ENCODE data around the gene SYT7. TPM values are rescaled to one million over a fixed set of nuclear protein-coding genes. Genes with fewer than 3 reads are reported as not detected.

Gene SYT7
- total and polyA plus RNA-seq, 8 donors: 4.3 to 59.4 (median 12.5) TPM

GRCh38 chr11:61534025-61534932 lies 46.6 kb downstream of the SYT7 start:
- Histone ChIP-seq H3K36me3 (no peaks in the 10 kb centered on the region), H3K4me3 (no peak overlapping the region), H3K9me3 (no peaks in the 10 kb centered on the region), H3K27ac (no peak overlapping the region), H3K4me1 (no peaks in the 10 kb centered on the region), H3K27me3 (no peaks in the 10 kb centered on the region)
- 70 to 75% methylated on average over 36 of the region's 36 CpGs for WGBS, 2 donors
- intact Hi-C loops (cut with DNase I): no loop called here
- DNase-seq: no peak
- FAIRE-seq: no peak
- ATAC-seq: peak in 1 of 4 donors; percentile 15
- TF ChIP-seq CTCF (IDR thresholded peaks at IDR 0.05): no peak

GRCh38 chr11:61533401-61533800 lies 47.5 kb downstream of the SYT7 start:
- no peak for FAIRE-seq
- Histone ChIP-seq H3K9me3 (no peaks in the 10 kb centered on the region), H3K27me3 (no peaks in the 10 kb centered on the region), H3K36me3 (no peaks in the 10 kb centered on the region), H3K4me3 (no peak overlapping the region), H3K27ac (peak overlapping the region in 1 of 4 donors; percentile 6), H3K4me1 (no peaks in the 10 kb centered on the region)
- DNase-seq: no peak
- no peak for TF ChIP-seq CTCF (IDR thresholded peaks at IDR 0.05)
- intact Hi-C loops (cut with DNase I): no loop called here
- peak in 3 of 4 donors; percentile 24 to 71 (median 64) for ATAC-seq
- 55 to 68% methylated on average over 8 of the region's 8 CpGs for WGBS, 2 donors

GRCh38 chr11:61533039-61533375 lies 47.9 kb downstream of the SYT7 start:
- peak overlapping the region in 1 of 4 donors; percentile 6 for H3K27ac ChIP-seq
- intact Hi-C loops (cut with DNase I): no loop called here
- 73 to 82% methylated on average over 16 of the region's 16 CpGs for WGBS, 2 donors

GRCh38 chr11:61532134-61533038 lies 48.5 kb downstream of the SYT7 start:
- peak overlapping the region in 1 of 4 donors; percentile 33 for H3K27ac ChIP-seq
- TF ChIP-seq CTCF (IDR thresholded peaks at IDR 0.05): peak; percentile 61 to 86 (median 79)
- no peaks in the 10 kb centered on the region for H3K27me3 ChIP-seq
- intact Hi-C loops (cut with DNase I): no loop called here
- 50 to 61% methylated on average over 10 of the region's 10 CpGs for WGBS, 2 donors
- no peaks in the 10 kb centered on the region for H3K9me3 ChIP-seq
- H3K36me3 ChIP-seq: no peaks in the 10 kb centered on the region
- ATAC-seq (peak; percentile 40 to 81 (median 51)), FAIRE-seq (no peak), DNase-seq (peak in 3 of 6 donors; percentile 37 to 71 (median 59))
- no peaks in the 10 kb centered on the region for H3K4me1 ChIP-seq
- H3K4me3 ChIP-seq: no peak overlapping the region

More at GRCh38 chr11:61533039-61533375, 47.9 kb downstream of the SYT7 start:
- no peak for ATAC-seq
- TF ChIP-seq CTCF (IDR thresholded peaks at IDR 0.05): no peak
- no peak for DNase-seq
- Histone ChIP-seq H3K4me1 (no peaks in the 10 kb centered on the region), H3K9me3 (no peaks in the 10 kb centered on the region), H3K36me3 (no peaks in the 10 kb centered on the region), H3K4me3 (no peak overlapping the region), H3K27me3 (no peaks in the 10 kb centered on the region)
- no peak for FAIRE-seq
